ENCODE measurements around the gene TSPYL6. TPM values are rescaled to one million over a fixed set of nuclear protein-coding genes. Genes with fewer than 3 reads are reported as not detected.
"Not testable (repeated sequence)": the region's sequence is repeated elsewhere in the genome, so short reads cannot be mapped to it uniquely, and the experiment has no call there.

The TSPYL6 gene
- polyA plus RNA-seq = not detected

GRCh38 chr2:54256091-54256694 is at the start of gene TSPYL6:
TSS of gene TSPYL6 (minus strand) at chr2:54256229. CDS start at chr2:54256151, 78 bp downstream.
- Mint-ChIP-seq H3K9me3 (no peaks in the 10 kb centered on the region), H3K27me3 (no peaks in the 10 kb centered on the region), H3K4me1 (no peaks in the 10 kb centered on the region), H3K36me3 (peaks cover 6% of the 10 kb centered on the region), H3K4me3 (no peak within 1 kb of the TSS), H3K27ac (no peak within 1 kb of the TSS)

- Mint-ChIP-seq H3K9me3 (no peaks in the 10 kb centered on the region), H3K27ac (no peak overlapping the region), H3K27me3 (no peaks in the 10 kb centered on the region), H3K4me1 (no peaks in the 10 kb centered on the region), H3K4me3 (no peak overlapping the region), H3K36me3 (peaks cover 13% of the 10 kb centered on the region)
Observed at GRCh38 chr2:54303631-54304030, 47.6 kb upstream of the TSPYL6 start.

- H3K36me3 Mint-ChIP-seq = peaks cover 14% of the 10 kb centered on the region
- no peak overlapping the region for H3K27ac Mint-ChIP-seq
- no peak overlapping the region for H3K4me3 Mint-ChIP-seq
- H3K9me3 Mint-ChIP-seq = peaks cover 0 to 2% (median 0%) of the 10 kb centered on the region in 3 donors
- no peaks in the 10 kb centered on the region for H3K27me3 Mint-ChIP-seq
- no peaks in the 10 kb centered on the region for H3K4me1 Mint-ChIP-seq
Observed at GRCh38 chr2:54298514-54298913, 42.5 kb upstream of the TSPYL6 start.

GRCh38 chr2:54295911-54296310 is 39.9 kb upstream of the TSPYL6 start:
- H3K27me3 Mint-ChIP-seq = no peaks in the 10 kb centered on the region
- no peak overlapping the region for H3K4me3 Mint-ChIP-seq
- no peaks in the 10 kb centered on the region for H3K4me1 Mint-ChIP-seq
- H3K27ac Mint-ChIP-seq = peak overlapping the region in 1 of 3 donors; percentile 23
- H3K9me3 Mint-ChIP-seq = peaks cover 0 to 2% (median 0%) of the 10 kb centered on the region in 3 donors
- H3K36me3 Mint-ChIP-seq = peaks cover 9% of the 10 kb centered on the region

- H3K9me3 Mint-ChIP-seq, H3K36me3 Mint-ChIP-seq, H3K27ac Mint-ChIP-seq, H3K4me3 Mint-ChIP-seq, H3K4me1 Mint-ChIP-seq, H3K27me3 Mint-ChIP-seq: not testable (repeated sequence)
Observed at GRCh38 chr2:54294665-54295064, 38.6 kb upstream of the TSPYL6 start.

- Mint-ChIP-seq H3K4me3 (no peak overlapping the region), H3K9me3 (no peaks in the 10 kb centered on the region), H3K4me1 (no peaks in the 10 kb centered on the region), H3K27me3 (no peaks in the 10 kb centered on the region), H3K27ac (peak overlapping the region in 1 of 3 donors; percentile 29), H3K36me3 (peaks cover 5% of the 10 kb centered on the region)
Observed at GRCh38 chr2:54290356-54291025, 34.5 kb upstream of the TSPYL6 start.

GRCh38 chr2:54289917-54290316 is 33.9 kb upstream of the TSPYL6 start:
- Mint-ChIP-seq H3K36me3 (peaks cover 5% of the 10 kb centered on the region), H3K27ac (no peak overlapping the region), H3K27me3 (no peaks in the 10 kb centered on the region), H3K4me3 (no peak overlapping the region), H3K9me3 (no peaks in the 10 kb centered on the region), H3K4me1 (no peaks in the 10 kb centered on the region)

GRCh38 chr2:54287532-54287931 is 31.5 kb upstream of the TSPYL6 start:
- no peak overlapping the region for H3K4me3 Mint-ChIP-seq
- no peaks in the 10 kb centered on the region for H3K9me3 Mint-ChIP-seq
- no peak overlapping the region for H3K27ac Mint-ChIP-seq
- H3K4me1 Mint-ChIP-seq = peaks cover 0 to under 1% (median 0%) of the 10 kb centered on the region in 3 donors
- no peaks in the 10 kb centered on the region for H3K27me3 Mint-ChIP-seq
- H3K36me3 Mint-ChIP-seq = peaks cover 6% of the 10 kb centered on the region

GRCh38 chr2:54285451-54285850 is 29.4 kb upstream of the TSPYL6 start:
- no peaks in the 10 kb centered on the region for H3K9me3 Mint-ChIP-seq
- peaks cover 9% of the 10 kb centered on the region for H3K36me3 Mint-ChIP-seq
- no peaks in the 10 kb centered on the region for H3K27me3 Mint-ChIP-seq
- no peak overlapping the region for H3K4me3 Mint-ChIP-seq
- H3K27ac Mint-ChIP-seq = no peak overlapping the region
- peaks cover 0 to 2% (median 0%) of the 10 kb centered on the region in 3 donors for H3K4me1 Mint-ChIP-seq

- Mint-ChIP-seq H3K4me1 (peaks cover 0 to 2% (median 0%) of the 10 kb centered on the region in 3 donors), H3K9me3 (no peaks in the 10 kb centered on the region), H3K27me3 (no peaks in the 10 kb centered on the region), H3K27ac (no peak overlapping the region), H3K4me3 (no peak overlapping the region), H3K36me3 (peaks cover 8% of the 10 kb centered on the region)
Observed at GRCh38 chr2:54284826-54285225, 28.8 kb upstream of the TSPYL6 start.

- Mint-ChIP-seq H3K9me3 (no peaks in the 10 kb centered on the region), H3K4me1 (peaks cover 0 to 2% (median 0%) of the 10 kb centered on the region in 3 donors), H3K27ac (no peak overlapping the region), H3K27me3 (no peaks in the 10 kb centered on the region), H3K36me3 (peaks cover 3% of the 10 kb centered on the region), H3K4me3 (no peak overlapping the region)
Observed at GRCh38 chr2:54279385-54279784, 23.4 kb upstream of the TSPYL6 start.

- Mint-ChIP-seq H3K36me3 (peaks cover 4% of the 10 kb centered on the region), H3K27me3 (no peaks in the 10 kb centered on the region), H3K9me3 (no peaks in the 10 kb centered on the region), H3K4me1 (peaks cover 17 to 19% (median 18%) of the 10 kb centered on the region in 3 donors), H3K27ac (no peak overlapping the region), H3K4me3 (no peak overlapping the region)
Observed at GRCh38 chr2:54275541-54275940, 19.5 kb upstream of the TSPYL6 start.

GRCh38 chr2:54274781-54275242 is 18.8 kb upstream of the TSPYL6 start:
- Mint-ChIP-seq H3K9me3 (no peaks in the 10 kb centered on the region), H3K4me3 (no peak overlapping the region), H3K27me3 (no peaks in the 10 kb centered on the region)

GRCh38 chr2:54271843-54272627 is 16.0 kb upstream of the TSPYL6 start:
- H3K27me3 Mint-ChIP-seq = no peaks in the 10 kb centered on the region
- no peaks in the 10 kb centered on the region for H3K9me3 Mint-ChIP-seq
- H3K4me1 Mint-ChIP-seq = peaks cover 17 to 19% (median 18%) of the 10 kb centered on the region in 3 donors
- peak overlapping the region in 1 of 3 donors; percentile 71 for H3K27ac Mint-ChIP-seq
- peak overlapping the region in 2 of 4 donors; percentile 10 to 24 for H3K4me3 Mint-ChIP-seq
- peaks cover 4% of the 10 kb centered on the region for H3K36me3 Mint-ChIP-seq

More at GRCh38 chr2:54274781-54275242, 18.8 kb upstream of the TSPYL6 start:
- Mint-ChIP-seq H3K4me1 (peaks cover 17 to 19% (median 18%) of the 10 kb centered on the region in 3 donors), H3K36me3 (peaks cover 4% of the 10 kb centered on the region), H3K27ac (no peak overlapping the region)

GRCh38 chr2:54271189-54271588 is 15.2 kb upstream of the TSPYL6 start:
- Mint-ChIP-seq H3K4me3 (peak overlapping the region in 1 of 4 donors; percentile 60), H3K9me3 (no peaks in the 10 kb centered on the region), H3K27me3 (no peaks in the 10 kb centered on the region), H3K36me3 (peaks cover 4% of the 10 kb centered on the region), H3K27ac (peak overlapping the region in 1 of 3 donors; percentile 64), H3K4me1 (peaks cover 17 to 19% (median 18%) of the 10 kb centered on the region in 3 donors)
